ENCODE measurements around the gene PLEKHA8. TPM values are rescaled to one million over a fixed set of nuclear protein-coding genes. Genes with fewer than 3 reads are reported as not detected.

Gene PLEKHA8
- total and polyA plus RNA-seq, 4 donors: 2.7 to 16.7 (median 6.5) TPM

DNA sequence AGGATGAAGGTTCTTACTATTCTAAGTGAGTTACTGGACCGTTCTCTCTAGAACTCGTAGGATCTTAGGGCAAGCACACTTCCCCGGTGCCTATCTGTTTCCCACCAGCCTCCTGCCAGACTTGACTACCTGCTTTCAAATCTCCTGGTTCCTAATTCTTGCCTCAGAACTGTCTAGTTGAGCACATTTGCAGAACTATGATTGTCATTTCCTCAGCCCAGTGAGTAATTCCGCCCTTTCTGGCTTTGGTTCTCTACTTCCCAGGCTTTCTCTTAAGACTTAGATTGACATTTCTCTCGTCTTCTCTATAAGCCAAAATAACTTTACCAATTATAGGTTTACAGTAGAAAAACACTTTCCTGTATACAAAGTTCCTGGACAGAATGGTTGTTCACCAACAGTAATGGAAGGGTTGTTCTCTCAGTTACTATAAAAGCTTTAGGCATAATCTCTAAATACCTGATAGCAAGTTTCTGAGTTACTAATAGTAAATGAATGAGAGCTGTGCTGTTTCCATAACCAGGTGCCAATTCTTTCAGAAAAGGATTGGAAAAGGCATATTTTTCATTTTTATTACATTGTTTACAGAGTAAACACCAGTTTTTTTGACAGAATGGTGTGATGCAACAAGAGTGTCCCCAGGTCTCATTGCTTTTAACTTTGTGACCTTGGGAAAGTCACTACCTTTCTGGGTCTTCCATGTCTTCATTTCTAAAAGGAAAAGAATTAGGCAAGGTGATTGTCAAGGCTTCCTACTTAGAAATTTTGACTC, 41.1 kb downstream of the PLEKHA8 start:
- H3K4me1 ChIP-seq (ENCODE audit: control insufficient read depth in 5 of 5, insufficient read depth in 5 of 5, low read length in 5 of 5): peaks cover 0 to 13% (median 0%) of the 10 kb centered on the region in 5 donors
- H3K4me3 ChIP-seq: no peak overlapping the region
- peaks cover 0 to 10% (median 4%) of the 10 kb centered on the region in 4 donors for H3K36me3 ChIP-seq (ENCODE audit: control insufficient read depth in 4 of 4, insufficient read depth in 4 of 4, low read length in 4 of 4)
- no peak overlapping the region for H3K9ac ChIP-seq (ENCODE audit: insufficient read depth in 1 of 2, low read length in 2 of 2)
- ATAC-seq (ENCODE audit: insufficient read depth, low FRiP score) (no peak), DNase-seq (no peak)
- 74 to 82% methylated on average over 5 of the region's 5 CpGs for WGBS, 2 donors
- TF ChIP-seq, protein P1, sequence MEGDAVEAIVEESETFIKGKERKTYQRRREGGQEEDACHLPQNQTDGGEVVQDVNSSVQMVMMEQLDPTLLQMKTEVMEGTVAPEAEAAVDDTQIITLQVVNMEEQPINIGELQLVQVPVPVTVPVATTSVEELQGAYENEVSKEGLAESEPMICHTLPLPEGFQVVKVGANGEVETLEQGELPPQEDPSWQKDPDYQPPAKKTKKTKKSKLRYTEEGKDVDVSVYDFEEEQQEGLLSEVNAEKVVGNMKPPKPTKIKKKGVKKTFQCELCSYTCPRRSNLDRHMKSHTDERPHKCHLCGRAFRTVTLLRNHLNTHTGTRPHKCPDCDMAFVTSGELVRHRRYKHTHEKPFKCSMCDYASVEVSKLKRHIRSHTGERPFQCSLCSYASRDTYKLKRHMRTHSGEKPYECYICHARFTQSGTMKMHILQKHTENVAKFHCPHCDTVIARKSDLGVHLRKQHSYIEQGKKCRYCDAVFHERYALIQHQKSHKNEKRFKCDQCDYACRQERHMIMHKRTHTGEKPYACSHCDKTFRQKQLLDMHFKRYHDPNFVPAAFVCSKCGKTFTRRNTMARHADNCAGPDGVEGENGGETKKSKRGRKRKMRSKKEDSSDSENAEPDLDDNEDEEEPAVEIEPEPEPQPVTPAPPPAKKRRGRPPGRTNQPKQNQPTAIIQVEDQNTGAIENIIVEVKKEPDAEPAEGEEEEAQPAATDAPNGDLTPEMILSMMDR (IDR thresholded peaks at IDR 0.05; ENCODE audit: control extremely low read depth, extremely low read depth): no peak
- H3K27ac ChIP-seq (ENCODE audit: low read depth in 1 of 2, low read length in 1 of 2): no peak overlapping the region
- H3K9me3 ChIP-seq (ENCODE audit: control insufficient read depth in 4 of 4, insufficient read depth in 3 of 4, low read length in 3 of 4): no peaks in the 10 kb centered on the region
- no peaks in the 10 kb centered on the region for H3K27me3 ChIP-seq (ENCODE audit: control insufficient read depth in 3 of 3, insufficient read depth in 3 of 3, low read length in 2 of 3)

DNA sequence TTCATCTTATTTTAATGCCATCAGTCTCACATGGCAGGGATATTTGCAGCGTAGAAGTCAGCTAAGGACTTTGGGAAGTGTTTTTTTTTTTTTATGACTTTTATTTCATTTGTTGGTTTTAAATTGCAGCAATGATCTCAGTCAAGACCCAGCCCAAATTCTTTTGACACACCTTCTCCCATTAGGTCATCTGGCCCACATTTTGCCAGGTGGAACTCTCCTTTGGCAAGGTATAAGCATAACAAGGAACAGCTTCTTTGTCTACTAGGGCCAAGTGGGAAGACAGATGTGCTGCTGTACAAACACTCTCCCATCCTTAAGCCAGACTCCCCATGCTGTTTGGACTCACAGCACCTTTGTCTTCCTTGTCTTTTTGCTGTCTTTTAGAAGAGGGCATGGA, 41.8 kb downstream of the PLEKHA8 start:
- Histone ChIP-seq H3K4me3 (no peak overlapping the region), H3K36me3 (ENCODE audit: control insufficient read depth in 4 of 4, insufficient read depth in 4 of 4, low read length in 4 of 4) (peaks cover 0 to 10% (median 4%) of the 10 kb centered on the region in 4 donors), H3K27ac (ENCODE audit: low read depth in 1 of 2, low read length in 1 of 2) (no peak overlapping the region), H3K9me3 (ENCODE audit: control insufficient read depth in 4 of 4, insufficient read depth in 3 of 4, low read length in 3 of 4) (no peaks in the 10 kb centered on the region), H3K4me1 (ENCODE audit: control insufficient read depth in 5 of 5, insufficient read depth in 5 of 5, low read length in 5 of 5) (peaks cover 0 to 13% (median 0%) of the 10 kb centered on the region in 5 donors), H3K27me3 (ENCODE audit: control insufficient read depth in 3 of 3, insufficient read depth in 3 of 3, low read length in 2 of 3) (no peaks in the 10 kb centered on the region), H3K9ac (ENCODE audit: insufficient read depth in 1 of 2, low read length in 2 of 2) (no peak overlapping the region)
- WGBS, 2 donors: 0% methylated on average over 1 of the region's 1 CpG
- TF ChIP-seq, protein P1 (IDR thresholded peaks at IDR 0.05; ENCODE audit: control extremely low read depth, extremely low read depth): no peak
- no peak for ATAC-seq (ENCODE audit: insufficient read depth, low FRiP score)
- DNase-seq: no peak

DNA sequence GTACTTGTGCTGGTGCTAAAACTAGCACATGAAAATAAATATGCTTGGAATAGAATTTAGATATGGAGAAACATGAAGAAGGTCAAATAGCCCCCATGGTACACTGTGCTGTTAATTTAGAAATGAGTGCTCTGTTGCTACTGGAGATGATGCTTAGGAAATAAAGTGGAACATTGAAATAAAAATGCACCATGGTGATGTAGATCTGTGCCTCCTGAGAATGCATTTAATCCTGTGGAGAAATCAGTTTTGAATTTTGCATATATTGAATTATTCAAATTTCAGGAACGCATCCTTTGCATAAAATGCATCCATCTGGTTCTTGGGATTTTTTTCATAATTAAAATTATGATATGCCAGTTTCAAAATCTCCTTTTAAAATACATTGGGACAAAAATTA, 44.5 kb downstream of the PLEKHA8 start:
- DNase-seq: no peak
- TF ChIP-seq, protein P1 (IDR thresholded peaks at IDR 0.05; ENCODE audit: control extremely low read depth, extremely low read depth): no peak
- WGBS, 2 donors: 97 to 100% methylated on average over 1 of the region's 1 CpG
- H3K9ac ChIP-seq (ENCODE audit: insufficient read depth in 1 of 2, low read length in 2 of 2): no peak overlapping the region
- no peak overlapping the region for H3K27ac ChIP-seq (ENCODE audit: low read depth in 1 of 2, low read length in 1 of 2)
- H3K27me3 ChIP-seq (ENCODE audit: control insufficient read depth in 3 of 3, insufficient read depth in 3 of 3, low read length in 2 of 3): no peaks in the 10 kb centered on the region
- peaks cover 0 to 13% (median 2%) of the 10 kb centered on the region in 5 donors for H3K4me1 ChIP-seq (ENCODE audit: control insufficient read depth in 5 of 5, insufficient read depth in 5 of 5, low read length in 5 of 5)
- no peak overlapping the region for H3K4me3 ChIP-seq
- H3K9me3 ChIP-seq (ENCODE audit: control insufficient read depth in 4 of 4, insufficient read depth in 3 of 4, low read length in 3 of 4): no peaks in the 10 kb centered on the region
- ATAC-seq (ENCODE audit: insufficient read depth, low FRiP score): no peak
- H3K36me3 ChIP-seq (ENCODE audit: control insufficient read depth in 4 of 4, insufficient read depth in 4 of 4, low read length in 4 of 4): peaks cover 0 to 9% (median 2%) of the 10 kb centered on the region in 4 donors
